ENCODE results near the gene SLC17A7.
"Not testable (repeated sequence)": the region's sequence is repeated elsewhere in the genome, so short reads cannot be mapped to it uniquely, and the experiment has no call there.

Gene SLC17A7

GRCh38 chr19:49470615-49470978 is 29.3 kb upstream of the SLC17A7 start:
- no peak for DNase-seq (ENCODE audit: low spot score)

DNA sequence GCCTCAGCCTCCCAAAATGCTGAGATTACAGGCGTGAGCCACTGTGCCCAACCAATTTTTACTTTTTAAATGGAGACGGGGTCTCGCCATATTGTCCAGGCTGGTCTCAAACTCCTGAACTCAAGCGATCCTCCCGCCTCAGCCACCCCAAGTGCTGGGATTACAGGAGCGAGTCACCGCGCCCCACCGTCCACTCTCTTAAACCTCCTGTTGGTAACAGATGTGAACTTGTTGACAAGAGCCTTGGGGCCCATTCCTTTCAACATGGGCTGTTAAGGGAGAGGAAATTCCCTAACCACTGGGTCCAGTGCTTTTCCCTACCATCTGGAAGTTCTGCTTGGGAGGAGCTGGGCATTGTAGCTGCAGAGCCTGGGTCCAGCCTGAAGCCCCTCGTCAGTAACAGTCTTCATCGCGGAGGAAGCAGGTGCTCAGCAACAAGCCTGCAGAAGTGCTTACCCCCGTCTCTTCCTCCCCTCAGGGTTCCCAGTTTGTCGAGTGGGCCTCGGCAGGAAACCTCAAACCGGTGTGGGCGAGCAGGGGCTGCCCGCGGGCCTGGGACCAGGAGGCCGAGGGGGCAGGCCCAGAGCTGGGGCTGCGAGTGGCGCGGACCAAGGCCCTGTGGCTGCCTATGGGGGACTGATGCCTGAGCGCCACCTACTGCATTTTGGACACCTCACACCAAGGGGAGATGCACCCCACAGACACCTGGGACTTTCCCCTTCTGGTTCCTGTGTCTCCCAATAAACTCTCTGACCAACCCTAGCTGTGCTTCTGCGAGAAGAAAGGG is 28.7 kb upstream of the SLC17A7 start:
- no peak for DNase-seq (ENCODE audit: low spot score)

GRCh38 chr19:49468746-49469447 is 27.6 kb upstream of the SLC17A7 start:
- DNase-seq (ENCODE audit: low spot score): no peak

GRCh38 chr19:49468199-49468598 is 26.9 kb upstream of the SLC17A7 start:
- DNase-seq (ENCODE audit: low spot score): no peak

DNA sequence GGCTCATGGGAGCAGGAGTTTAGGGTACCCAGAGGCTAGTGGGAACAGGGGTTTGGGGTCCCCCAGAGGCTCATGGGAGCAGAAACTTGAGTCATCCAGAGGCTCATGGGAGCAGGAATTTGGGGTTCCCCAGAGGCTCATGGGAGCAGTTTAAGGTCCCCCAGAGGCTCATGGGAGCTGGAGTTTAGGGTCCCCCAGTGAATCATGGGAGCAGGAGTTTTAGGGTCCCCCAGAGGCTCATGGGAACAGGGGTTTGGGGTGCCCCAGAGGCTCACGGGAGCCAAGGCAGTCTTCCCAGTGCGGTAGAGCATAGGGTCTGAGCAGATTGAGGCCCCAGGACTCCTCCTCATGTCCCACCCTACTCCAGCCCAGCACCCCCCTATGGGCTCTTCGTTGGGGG is 24.0 kb upstream of the SLC17A7 start:
- DNase-seq (ENCODE audit: low spot score): no peak

GRCh38 chr19:49463960-49464740 is 22.8 kb upstream of the SLC17A7 start:
- no peak for DNase-seq (ENCODE audit: low spot score)

- DNase-seq (ENCODE audit: low spot score): no peak
These were observed 21.2 kb upstream of the SLC17A7 start for GRCh38 chr19:49462492-49462891.

DNA sequence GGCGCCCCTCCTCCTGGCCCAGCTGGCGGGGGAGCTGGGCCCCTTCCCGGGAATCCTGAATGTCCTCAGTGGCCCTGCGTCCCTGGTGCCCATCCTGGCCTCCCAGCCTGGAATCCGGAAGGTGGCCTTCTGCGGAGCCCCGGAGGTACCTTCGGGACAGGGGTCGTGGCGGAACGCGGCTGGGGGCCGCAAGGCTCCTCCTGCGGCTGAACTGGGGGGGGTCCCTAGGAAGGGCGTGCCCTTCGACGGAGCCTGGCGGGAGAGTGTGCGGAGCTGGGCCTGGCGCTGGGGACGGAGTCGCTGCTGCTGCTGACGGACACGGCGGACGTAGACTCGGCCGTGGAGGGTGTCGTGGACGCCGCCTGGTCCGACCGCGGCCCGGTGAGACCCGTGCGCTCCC is 20.3 kb upstream of the SLC17A7 start:
- no peak for DNase-seq (ENCODE audit: low spot score)

DNA sequence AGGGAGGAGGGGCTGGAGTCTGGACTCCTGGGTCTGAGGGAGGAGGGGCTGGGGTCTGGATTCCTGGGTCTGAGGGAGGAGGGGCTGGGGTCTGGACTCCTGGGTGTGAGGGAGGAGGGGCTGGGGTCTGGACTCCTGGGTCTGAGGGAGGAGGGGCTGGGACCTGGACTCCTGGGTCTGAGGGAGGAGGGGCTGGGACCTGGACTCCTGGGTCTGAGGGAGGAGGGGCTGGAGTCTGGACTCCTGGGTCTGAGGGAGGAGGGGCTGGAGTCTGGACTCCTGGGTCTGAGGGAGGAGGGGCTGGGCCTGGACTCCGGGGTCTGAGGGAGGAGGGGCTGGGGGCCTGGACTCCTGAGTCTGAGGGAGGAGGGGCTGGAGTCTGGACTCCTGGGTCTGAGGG is 19.8 kb upstream of the SLC17A7 start:
- DNase-seq (ENCODE audit: low spot score): not testable (repeated sequence)

DNA sequence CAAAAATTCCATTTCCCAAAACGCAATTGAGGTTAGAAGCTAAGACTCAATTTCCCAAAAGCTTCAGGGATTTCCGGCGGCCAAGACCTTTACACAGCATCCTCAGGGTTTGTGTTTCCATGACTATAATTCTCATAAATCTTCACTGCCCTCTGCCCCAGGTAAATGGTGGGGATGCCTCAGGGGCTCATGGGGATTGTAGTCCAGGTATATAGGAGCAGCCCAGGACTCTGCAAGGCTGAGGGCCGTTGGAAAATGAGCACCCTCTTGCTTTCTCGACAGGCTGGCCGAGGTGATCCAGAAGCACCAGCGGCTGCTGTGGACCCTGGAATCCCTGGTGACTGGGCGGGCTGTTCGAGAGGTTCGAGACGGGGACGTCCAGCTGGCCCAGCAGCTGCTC is 18.1 kb upstream of the SLC17A7 start:
- no peak for DNase-seq (ENCODE audit: low spot score)

- DNase-seq (ENCODE audit: low spot score): no peak
These were observed 17.2 kb upstream of the SLC17A7 start for GRCh38 chr19:49458567-49458903.

- DNase-seq (ENCODE audit: low spot score): no peak
These were observed 15.0 kb upstream of the SLC17A7 start for GRCh38 chr19:49456326-49456725.

DNA sequence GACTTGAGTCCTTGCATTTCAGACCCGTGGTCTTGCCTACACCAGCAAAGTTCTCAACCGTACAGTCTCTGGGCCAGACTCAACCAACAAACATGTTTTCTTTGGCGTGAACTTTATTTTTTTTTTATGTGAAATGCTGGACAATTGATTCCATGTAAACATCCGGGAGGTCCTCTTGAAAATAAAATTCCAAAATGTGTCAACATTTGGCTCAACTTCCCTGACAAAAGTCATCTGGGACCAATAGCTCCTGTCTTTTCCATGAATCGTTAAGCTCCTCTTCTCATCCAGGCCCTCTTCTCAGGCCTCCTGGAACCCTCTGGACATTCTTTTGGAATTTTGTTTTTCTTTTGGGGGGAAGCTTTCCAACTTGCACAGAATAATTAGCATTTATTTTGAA is 14.4 kb upstream of the SLC17A7 start:
- no peak for DNase-seq (ENCODE audit: low spot score)

DNA sequence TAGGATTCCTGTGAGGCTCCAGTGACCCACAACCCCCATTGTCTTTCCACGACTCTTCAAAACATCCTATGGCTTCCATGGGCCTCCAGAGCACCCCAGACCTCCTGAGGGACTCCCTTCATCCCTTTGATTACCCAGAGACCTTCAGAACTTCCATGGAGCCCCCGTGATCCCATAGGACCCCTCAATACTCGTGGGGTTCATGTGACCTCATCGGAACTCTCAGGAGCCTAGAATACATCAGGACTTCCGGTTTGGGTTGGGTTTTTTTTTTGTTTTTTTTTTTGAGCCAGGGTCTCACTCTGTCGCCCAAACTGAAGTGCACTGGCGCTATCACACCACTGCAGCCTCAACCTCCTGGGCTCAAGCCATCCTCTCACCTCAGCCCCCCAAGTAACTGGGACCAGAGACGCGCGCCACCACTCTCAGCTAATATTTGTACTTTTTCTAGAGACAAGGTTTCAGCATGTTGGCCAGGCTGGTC is 12.5 kb upstream of the SLC17A7 start:
- DNase-seq (ENCODE audit: low spot score): no peak

GRCh38 chr19:49453013-49453756 is 11.9 kb upstream of the SLC17A7 start, which contains the start of gene ALDH16A1:
Gene ALDH16A1 (plus strand): TSS chr19:49453225. CDS start chr19:49453332, 107 bp downstream.
- DNase-seq (ENCODE audit: low spot score): peak; percentile 94

DNA sequence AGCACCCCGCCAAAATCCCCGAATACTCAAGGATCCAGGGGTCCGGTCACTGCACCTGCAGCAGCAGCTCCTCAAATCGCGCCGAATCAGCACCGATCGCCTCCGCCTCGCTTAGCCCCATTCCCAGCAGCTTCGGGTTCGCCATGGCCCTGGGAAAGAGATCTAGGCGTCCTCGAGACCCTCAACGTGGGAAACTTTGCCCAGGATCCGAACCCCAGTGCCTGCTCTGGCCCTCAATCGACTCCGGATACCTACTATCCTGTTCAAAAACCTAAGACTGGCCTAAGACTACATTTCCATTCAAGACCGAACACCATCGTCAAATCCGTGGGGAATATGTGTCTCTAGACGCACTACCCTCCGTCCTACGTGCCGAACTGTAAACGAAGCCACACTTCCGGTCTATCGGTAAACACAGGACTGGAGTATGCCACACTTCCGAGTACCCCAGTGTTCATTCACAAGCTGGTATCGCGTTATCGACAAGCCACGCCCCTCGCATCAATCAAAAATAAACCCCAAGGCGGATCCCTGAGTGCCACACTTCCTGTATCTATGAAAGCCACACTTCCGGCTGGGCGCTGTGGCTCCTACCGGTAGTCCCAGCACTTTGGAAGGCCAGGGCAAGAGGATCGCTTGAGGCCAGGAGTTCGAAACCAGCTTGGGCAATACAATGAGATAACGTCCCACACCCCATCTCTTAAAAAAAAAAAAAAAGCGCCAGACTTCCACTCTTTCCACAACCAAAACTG is 10.3 kb upstream of the SLC17A7 start, which contains the start of gene PIH1D1:
PIH1D1 (minus strand) TSS at position 385 of the 752 bp plus-strand sequence; CDS start at position 145, 240 bp downstream.
- peak; percentile 98 for DNase-seq (ENCODE audit: low spot score)

DNA sequence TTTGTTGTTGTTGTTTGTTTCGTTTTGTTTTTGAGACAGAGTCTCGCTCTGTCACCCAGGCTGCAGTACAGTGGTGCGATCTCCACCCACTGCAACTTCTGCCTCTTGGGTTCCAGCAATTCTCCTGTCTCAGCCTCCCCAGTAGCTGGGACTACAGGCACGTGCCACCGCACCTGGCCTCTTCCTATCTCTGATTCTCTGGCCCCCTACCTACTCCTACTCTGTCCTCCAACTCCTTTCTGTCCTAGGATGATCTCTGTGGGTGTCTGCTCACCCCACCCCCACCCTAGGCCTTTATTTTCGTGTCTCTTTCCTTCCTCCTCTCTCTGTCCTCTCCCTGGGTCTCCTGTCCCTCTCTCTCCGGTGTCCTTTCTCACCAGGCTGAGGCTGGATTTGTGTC is 9.1 kb upstream of the SLC17A7 start:
- no peak for DNase-seq (ENCODE audit: low spot score)

DNA sequence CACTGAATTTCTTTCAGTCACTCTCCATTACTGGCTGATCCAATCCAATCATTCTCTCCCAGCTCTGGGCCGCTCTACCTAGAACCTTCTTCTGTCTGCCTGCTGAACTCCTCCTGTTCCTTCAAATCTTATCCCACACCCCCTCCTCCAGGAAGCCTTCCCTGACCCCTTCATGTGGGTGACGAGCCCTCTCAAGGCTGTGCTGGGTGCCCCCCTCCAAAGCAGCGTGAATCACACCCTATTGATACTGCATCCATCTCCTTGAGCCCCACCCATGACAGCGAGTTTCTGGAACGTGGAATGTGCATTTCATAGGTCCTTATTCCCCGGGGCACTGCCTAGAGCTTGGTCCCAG is 7.1 kb upstream of the SLC17A7 start:
- no peak for DNase-seq (ENCODE audit: low spot score)

GRCh38 chr19:49447485-49448431 is 6.4 kb upstream of the SLC17A7 start:
- DNase-seq (ENCODE audit: low spot score): peak; percentile 24

GRCh38 chr19:49445997-49446396 is 4.7 kb upstream of the SLC17A7 start:
- no peak for DNase-seq (ENCODE audit: low spot score)
